GM12878 (cell line): Measurements from ENCODE around the gene UTP11. TPM values are rescaled to one million over a fixed set of nuclear protein-coding genes. Genes with fewer than 3 reads are reported as not detected.

Experiments used
- ATAC-seq: fragments of 200-7000 bp; cut with Tn5 transposase; 3 replicates; pipeline ENCODE4 v1.9.1; 2020; ENCODE audit warnings: mild to moderate bottlenecking, moderate library complexity
- BruUV-seq: library from RNA; stranded (reverse); fragments of 400-500 nt; replicated peaks from 2 replicates; lab custom pipeline; 2021; lab: Mats Ljungman, UMichigan
- CTCF ChIA-PET: fragments of 300-600 bp; sonication (Branson Sonifier 250); formaldehyde crosslinking; extraction: SDS; loops from one replicate; lab custom pipeline; 2021; ENCODE audit warnings: inconsistent platforms; lab: Yijun Ruan, JAX
- POLR2A ChIA-PET: fragments of 350-600 bp; formaldehyde crosslinking; extraction: SDS; loops from one replicate; lab custom pipeline; 2021; ENCODE audit warnings: inconsistent platforms; lab: Charles Lee
- RAD21 ChIA-PET: fragments of 300-600 bp; sonication (Branson Sonifier 250); formaldehyde crosslinking; loops from one replicate; lab custom pipeline; 2023; ENCODE audit warnings: antibody characterized with exemption; ENCODE audit not compliant: unreplicated experiment; lab: Charles Lee
- SMC1A ChIA-PET: fragments of 300-600 bp; sonication (Branson Sonifier 250); formaldehyde crosslinking; loops from one replicate; lab custom pipeline; 2023; ENCODE audit not compliant: unreplicated experiment, uncharacterized antibody; lab: Charles Lee
- DNase-seq: peaks from one replicate; pipeline ENCODE4 v3.0.0-alpha.2; 2011; ENCODE audit warnings: low read depth, low spot score
- FAIRE-seq: peaks from 3 replicates; lab custom pipeline; 2011; peaks lifted over from hg19 to GRCh38; lab: Jason Lieb, UNC
- H2AFZ ChIP-seq: 2 replicates; pipeline ENCODE4 v1.6.0; 2011; ENCODE audit warnings: low read depth, low read length, control low read depth; ENCODE audit not compliant: control insufficient read depth
- H3K27ac ChIP-seq: 2 replicates; pipeline ENCODE4 v1.5.1; 2011; ENCODE audit warnings: control low read depth; ENCODE audit not compliant: control insufficient read depth, insufficient read depth
- H3K27me3 ChIP-seq, 2 experiments: replicated peaks in 1 of 2; 2 replicates each; pipeline versions ENCODE4 v1.6.0 to v1.6.1; 2011; ENCODE audit warnings: low read length in 1 of 2; ENCODE audit not compliant: control insufficient read depth in 2 of 2, insufficient read depth in 2 of 2
- H3K36me3 ChIP-seq, 2 experiments: 2 replicates each; pipeline ENCODE4 v1.5.1; 2011; ENCODE audit warnings: low read length in 1 of 2; ENCODE audit not compliant: control insufficient read depth in 2 of 2, insufficient read depth in 2 of 2
- H3K4me1 ChIP-seq: 2 replicates; pipeline ENCODE4 v1.6.1; 2011; ENCODE audit warnings: mild to moderate bottlenecking, low read length, moderate library complexity, mixed read lengths; ENCODE audit not compliant: control insufficient read depth, insufficient read depth
- H3K4me2 ChIP-seq: 2 replicates; pipeline ENCODE4 v1.6.0; 2011; ENCODE audit warnings: control low read depth; ENCODE audit not compliant: control insufficient read depth, insufficient read depth
- H3K4me3 ChIP-seq: fragments of 200-600 bp; sonication (generic); 2 replicates; pipeline ENCODE4 v1.5.1; 2016
- H3K79me2 ChIP-seq: 2 replicates; pipeline ENCODE4 v1.6.0; 2011; ENCODE audit warnings: low read length; ENCODE audit not compliant: control insufficient read depth, insufficient read depth
- H3K9ac ChIP-seq: 2 replicates; pipeline ENCODE4 v1.8.0; 2011; ENCODE audit warnings: low read length, control low read depth, mixed read lengths; ENCODE audit not compliant: control insufficient read depth, insufficient read depth
- H3K9me3 ChIP-seq: replicated peaks from 3 replicates; pipeline ENCODE4 v1.5.1; 2011; ENCODE audit warnings: mild to moderate bottlenecking, low read length; ENCODE audit not compliant: control insufficient read depth, insufficient read depth
- H4K20me1 ChIP-seq: 2 replicates; pipeline ENCODE4 v1.6.0; 2011; ENCODE audit not compliant: control insufficient read depth, insufficient read depth
- BHLHE40 ChIP-seq, 2 experiments: fragments of 450-650 bp in 1 of 2; IDR thresholded peaks; 2 replicates each; pipeline ENCODE4 v1.6.1; 2011 to 2017; ENCODE audit warnings: low read depth in 2 of 2, borderline replicate concordance in 1 of 2, improper control_type of control experiment in 1 of 2, low read length in 1 of 2, mild to moderate bottlenecking in 1 of 2
- CEBPZ ChIP-seq: fragments of 150-350 bp; IDR thresholded peaks from 2 replicates; pipeline ENCODE4 v1.6.1; 2016; ENCODE audit warnings: low read depth, low read length
- CHD4 ChIP-seq: fragments of 200-600 bp; sonication (generic); IDR thresholded peaks from 2 replicates; pipeline ENCODE4 v1.6.1; 2016; ENCODE audit warnings: mild to moderate bottlenecking
- ESRRA ChIP-seq: IDR thresholded peaks from 2 replicates; pipeline ENCODE4 v1.6.1; 2012; ENCODE audit warnings: mild to moderate bottlenecking, low read length, improper control_type of control experiment
- EZH2 ChIP-seq: IDR thresholded peaks from 2 replicates; pipeline ENCODE4 v1.6.1; 2012; ENCODE audit warnings: low read depth, mild to moderate bottlenecking, control low read depth, inconsistent platforms, low read length, borderline replicate concordance; ENCODE audit not compliant: control insufficient read depth
- HDAC6 ChIP-seq: fragments of 200-600 bp; sonication (generic); IDR thresholded peaks from one replicate; pipeline ENCODE4 v1.8.0; 2017; ENCODE audit warnings: antibody characterized with exemption; ENCODE audit not compliant: unreplicated experiment
- MYC ChIP-seq: IDR thresholded peaks from 2 replicates; pipeline ENCODE4 v1.6.1; 2011; ENCODE audit warnings: mild to moderate bottlenecking, low read length, moderate library complexity, inconsistent platforms; ENCODE audit not compliant: insufficient read depth, insufficient replicate concordance, insufficient read length, severe bottlenecking
- NFIC ChIP-seq: IDR thresholded peaks from 2 replicates; pipeline ENCODE4 v1.6.1; 2012; ENCODE audit warnings: low read depth, mild to moderate bottlenecking, inconsistent platforms, low read length, moderate library complexity
- NR2F1 ChIP-seq: fragments of 450-650 bp; conservative IDR thresholded peaks from 2 replicates; pipeline ENCODE4 v1.6.1; 2017; ENCODE audit warnings: mild to moderate bottlenecking
- POLR2AphosphoS5 ChIP-seq: IDR thresholded peaks from 2 replicates; pipeline ENCODE4 v1.6.1; 2011; ENCODE audit warnings: mild to moderate bottlenecking, low read length, inconsistent platforms
- RUNX3 ChIP-seq: IDR thresholded peaks from 2 replicates; pipeline ENCODE4 v1.6.1; 2012; ENCODE audit warnings: low read length, inconsistent platforms
- YY1 ChIP-seq: IDR thresholded peaks from 2 replicates; pipeline ENCODE4 v1.6.1; 2011; ENCODE audit warnings: low read depth, mild to moderate bottlenecking, low read length
- WGBS: methylation state at CpG from one replicate; pipeline ENCODE4 v1.1.6; 2016; ENCODE audit warnings: low lambda C conversion rate; ENCODE audit not compliant: insufficient replicate concordance, insufficient coverage; ENCODE audit errors: missing lambda C conversion rate; 5-methylcytosine and 5-hydroxymethylcytosine counted together
- in situ Hi-C: fragments of 300-500 bp; cut with MboI; formaldehyde crosslinking; loops from 9 replicates; pipeline ENCODE4 v1.14.3; 2018; ENCODE audit warnings: mixed read lengths
- intact Hi-C: fragments of 100-400 bp; cut with micrococcal nuclease; formaldehyde crosslinking; loops from one replicate; pipeline ENCODE4 v1.14.2; 2022; ENCODE audit not compliant: unreplicated experiment
- polyA plus RNA-seq, 11 experiments: library from polyadenylated mRNA; depleted of rRNA in 4 of 11; unstranded in 6 of 11; stranded (reverse) in 5 of 11; fragments of >200 nt; fragmentation: Nextera tagmentation in 4 of 11; fragmentation: Illumina TruSeq in 1 of 11; extraction: Ambion mirVana in 4 of 11; extraction: Trizol in 1 of 11; gene quantifications; 1 replicate in 1 of 11; 2 replicates in 10 of 11; pipeline versions ENCODE4 v1.2.1 to v1.2.3, GENCODE V29; 2011 to 2016; ENCODE audit warnings: inconsistent platforms in 2 of 11, missing spikeins in 2 of 11, low read depth in 1 of 11
- total RNA-seq, 4 experiments: library from RNA; depleted of rRNA in 3 of 4; stranded (reverse); fragments of >200 nt in 3 of 4; fragmentation: Illumina TruSeq in 1 of 4; extraction: Trizol in 1 of 4; gene quantifications; 2 replicates each; pipeline versions ENCODE4 v1.2.1 to v1.2.3, GENCODE V29; 2013 to 2021
- TF ChIP-seq, protein P1 (sequence below): IDR thresholded peaks from 2 replicates; pipeline ENCODE4 v1.6.1; 2012; ENCODE audit warnings: improper control_type of control experiment, low read depth, low read length; ENCODE audit not compliant: insufficient replicate concordance

The UTP11 gene
- total and polyA plus RNA-seq, 10 of the 15 experiments (the other 5 are each of a cell fraction or from before 2014, with no cell fraction given): 34.5 to 146 (median 64.2) TPM

- no peak overlapping the region for H3K9ac ChIP-seq
- POLR2A ChIA-PET: interaction anchor here (0.7 to 1.1 kb wide), 2 partner anchors 16 to 21 kb away, joined by 3 read pairs; no protein-coding TSS in a partner anchor
- RAD21 ChIA-PET: interaction anchor here (2.9 to 3.4 kb wide), 2 partner anchors 16 to 18 kb away, joined by 14 to 20 read pairs; no protein-coding TSS in a partner anchor
- DNase-seq (no peak), FAIRE-seq (no peak), ATAC-seq (no peak)
- in situ Hi-C loops (loop anchor here (25.0 kb wide), 1 partner anchor 542 kb away; no protein-coding TSS in a partner anchor), intact Hi-C loops (loop anchor here (2.0 kb wide), 1 partner anchor 541 kb away; no protein-coding TSS in a partner anchor)
- no peaks in the 10 kb centered on the region for H3K9me3 ChIP-seq
- peaks cover 9 to 13% of the 10 kb centered on the region in 2 experiments for H3K27me3 ChIP-seq
- no peak overlapping the region for H2AFZ ChIP-seq
- TF ChIP-seq RUNX3 (no peak), CHD4 (no peak), POLR2AphosphoS5 (no peak), NFIC (no peak), HDAC6 (peak; percentile 60), YY1 (no peak), BHLHE40 (IDR thresholded peaks at IDR 0.05; ENCODE audit: borderline replicate concordance in 1 of 2, low read depth in 2 of 2, low read length in 1 of 2) (no peak), CEBPZ (no peak), ESRRA (no peak), NR2F1 (peak; percentile 54; the same call in 1 of the 2 replicates), EZH2 (peak; percentile 88; the same call in 1 of the 2 replicates), MYC (no peak)
- TF ChIP-seq, protein P1, sequence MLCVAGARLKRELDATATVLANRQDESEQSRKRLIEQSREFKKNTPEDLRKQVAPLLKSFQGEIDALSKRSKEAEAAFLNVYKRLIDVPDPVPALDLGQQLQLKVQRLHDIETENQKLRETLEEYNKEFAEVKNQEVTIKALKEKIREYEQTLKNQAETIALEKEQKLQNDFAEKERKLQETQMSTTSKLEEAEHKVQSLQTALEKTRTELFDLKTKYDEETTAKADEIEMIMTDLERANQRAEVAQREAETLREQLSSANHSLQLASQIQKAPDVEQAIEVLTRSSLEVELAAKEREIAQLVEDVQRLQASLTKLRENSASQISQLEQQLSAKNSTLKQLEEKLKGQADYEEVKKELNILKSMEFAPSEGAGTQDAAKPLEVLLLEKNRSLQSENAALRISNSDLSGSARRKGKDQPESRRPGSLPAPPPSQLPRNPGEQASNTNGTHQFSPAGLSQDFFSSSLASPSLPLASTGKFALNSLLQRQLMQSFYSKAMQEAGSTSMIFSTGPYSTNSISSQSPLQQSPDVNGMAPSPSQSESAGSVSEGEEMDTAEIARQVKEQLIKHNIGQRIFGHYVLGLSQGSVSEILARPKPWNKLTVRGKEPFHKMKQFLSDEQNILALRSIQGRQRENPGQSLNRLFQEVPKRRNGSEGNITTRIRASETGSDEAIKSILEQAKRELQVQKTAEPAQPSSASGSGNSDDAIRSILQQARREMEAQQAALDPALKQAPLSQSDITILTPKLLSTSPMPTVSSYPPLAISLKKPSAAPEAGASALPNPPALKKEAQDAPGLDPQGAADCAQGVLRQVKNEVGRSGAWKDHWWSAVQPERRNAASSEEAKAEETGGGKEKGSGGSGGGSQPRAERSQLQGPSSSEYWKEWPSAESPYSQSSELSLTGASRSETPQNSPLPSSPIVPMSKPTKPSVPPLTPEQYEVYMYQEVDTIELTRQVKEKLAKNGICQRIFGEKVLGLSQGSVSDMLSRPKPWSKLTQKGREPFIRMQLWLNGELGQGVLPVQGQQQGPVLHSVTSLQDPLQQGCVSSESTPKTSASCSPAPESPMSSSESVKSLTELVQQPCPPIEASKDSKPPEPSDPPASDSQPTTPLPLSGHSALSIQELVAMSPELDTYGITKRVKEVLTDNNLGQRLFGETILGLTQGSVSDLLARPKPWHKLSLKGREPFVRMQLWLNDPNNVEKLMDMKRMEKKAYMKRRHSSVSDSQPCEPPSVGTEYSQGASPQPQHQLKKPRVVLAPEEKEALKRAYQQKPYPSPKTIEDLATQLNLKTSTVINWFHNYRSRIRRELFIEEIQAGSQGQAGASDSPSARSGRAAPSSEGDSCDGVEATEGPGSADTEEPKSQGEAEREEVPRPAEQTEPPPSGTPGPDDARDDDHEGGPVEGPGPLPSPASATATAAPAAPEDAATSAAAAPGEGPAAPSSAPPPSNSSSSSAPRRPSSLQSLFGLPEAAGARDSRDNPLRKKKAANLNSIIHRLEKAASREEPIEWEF: no peak
- CTCF ChIA-PET: interaction anchor here (1.3 to 11.0 kb wide), 2 partner anchors 9 to 26 kb away, joined by 4 to 179 read pairs; no protein-coding TSS in a partner anchor
- no peak overlapping the region for H3K4me3 ChIP-seq
- H3K36me3 ChIP-seq: no peaks in the 10 kb centered on the region
- H3K79me2 ChIP-seq: no peaks in the 10 kb centered on the region
- H4K20me1 ChIP-seq: no peaks in the 10 kb centered on the region; the same call in 1 of the 2 replicates
- H3K4me1 ChIP-seq: peaks cover 9% of the 10 kb centered on the region
- H3K27ac ChIP-seq: no peak overlapping the region
- H3K4me2 ChIP-seq: peak overlapping the region; percentile 74
- 3% methylated on average over 73 of the region's 115 CpGs for WGBS
- SMC1A ChIA-PET: interaction anchor here (1.3 to 23.8 kb wide), 3 partner anchors 10 to 25 kb away, joined by 3 to 316 read pairs (median 5); no protein-coding TSS in a partner anchor
- BruUV-seq: no TSS peak
Measured at GRCh38 chr1:38045401-38046332, 33.1 kb downstream of the UTP11 start.
